ENCODE data around the gene PCDH1.

PCDH1 gene

GRCh38 chr5:141853895-141854626 lies 24.1 kb downstream of the PCDH1 start:
- no peak for DNase-seq (ENCODE audit: low spot score)

- no peak for DNase-seq (ENCODE audit: low spot score)
These were observed 25.8 kb downstream of the PCDH1 start for GRCh38 chr5:141852448-141852847.

GRCh38 chr5:141851195-141851874 lies 26.9 kb downstream of the PCDH1 start:
- no peak for DNase-seq (ENCODE audit: low spot score)

- no peak for DNase-seq (ENCODE audit: low spot score)
These were observed 27.4 kb downstream of the PCDH1 start for GRCh38 chr5:141850786-141851185.

GRCh38 chr5:141850244-141850768 lies 27.9 kb downstream of the PCDH1 start:
- DNase-seq (ENCODE audit: low spot score): peak; percentile 73

GRCh38 chr5:141849415-141850243 lies 28.6 kb downstream of the PCDH1 start:
- peak; percentile 88 for DNase-seq (ENCODE audit: low spot score)

GRCh38 chr5:141848744-141849414 lies 29.3 kb downstream of the PCDH1 start:
- no peak for DNase-seq (ENCODE audit: low spot score)

- DNase-seq (ENCODE audit: low spot score): peak; percentile 93
These were observed 32.2 kb downstream of the PCDH1 start for GRCh38 chr5:141846031-141846430.

- DNase-seq (ENCODE audit: low spot score): no peak
These were observed 32.8 kb downstream of the PCDH1 start for GRCh38 chr5:141845371-141845851.

GRCh38 chr5:141844414-141845097 lies 33.7 kb downstream of the PCDH1 start:
- no peak for DNase-seq (ENCODE audit: low spot score)

- DNase-seq (ENCODE audit: low spot score): no peak
These were observed 34.9 kb downstream of the PCDH1 start for GRCh38 chr5:141843156-141843927.

- DNase-seq (ENCODE audit: low spot score): no peak
These were observed 36.6 kb downstream of the PCDH1 start for GRCh38 chr5:141841378-141842180.

GRCh38 chr5:141840826-141841360 lies 37.3 kb downstream of the PCDH1 start:
- no peak for DNase-seq (ENCODE audit: low spot score)

- no peak for DNase-seq (ENCODE audit: low spot score)
These were observed 37.9 kb downstream of the PCDH1 start for GRCh38 chr5:141840280-141840812.

- DNase-seq (ENCODE audit: low spot score): no peak
These were observed 39.1 kb downstream of the PCDH1 start for GRCh38 chr5:141839015-141839513.

- DNase-seq (ENCODE audit: low spot score): no peak
These were observed 39.7 kb downstream of the PCDH1 start for GRCh38 chr5:141838326-141839014.

- DNase-seq (ENCODE audit: low spot score): no peak
These were observed 42.1 kb downstream of the PCDH1 start for GRCh38 chr5:141835928-141836670.

All from pons (tissue), 1 donor.